K562 (cell line): ENCODE results near the gene COL4A6. TPM values are rescaled to one million over a fixed set of nuclear protein-coding genes. Genes with fewer than 3 reads are reported as not detected.

Experiments
- ARID1B ChIP-seq: fragments of 450-650 bp; IDR thresholded peaks from 2 replicates; pipeline ENCODE4 v1.6.1; 2016; ENCODE audit warnings: antibody characterized with exemption, mild to moderate bottlenecking, inconsistent platforms
- CC2D1A ChIP-seq: fragments of 450-650 bp; IDR thresholded peaks from 2 replicates; pipeline ENCODE4 v1.6.1; 2017; ENCODE audit warnings: mild to moderate bottlenecking
- DMBX1 ChIP-seq: fragments of 250-450 bp; sonication (Bioruptor Pico); IDR thresholded peaks from 2 replicates; pipeline ENCODE4 v1.8.0; 2022; ENCODE audit warnings: inconsistent platforms, mild to moderate bottlenecking, moderate library complexity, borderline replicate concordance
- ELF4 ChIP-seq: fragments of 450-650 bp; formaldehyde crosslinking; IDR thresholded peaks from 2 replicates; pipeline ENCODE4 v1.4.0; 2022; ENCODE audit warnings: missing genetic modification characterization
- KLF16 ChIP-seq: IDR thresholded peaks from 2 replicates; pipeline ENCODE4 v1.6.1; 2016; ENCODE audit warnings: antibody characterized with exemption
- MAFF ChIP-seq: IDR thresholded peaks from 2 replicates; pipeline ENCODE4 v1.6.1; 2012; ENCODE audit warnings: low read length, improper control_type of control experiment
- MTF1 ChIP-seq: fragments of 250-450 bp; sonication (Bioruptor Pico); IDR thresholded peaks from 2 replicates; pipeline ENCODE4 v1.9.0; 2021; ENCODE audit warnings: moderate library complexity, mild to moderate bottlenecking, inconsistent platforms, borderline replicate concordance
- NCOR1 ChIP-seq: fragments of 450-650 bp; IDR thresholded peaks from 2 replicates; pipeline ENCODE4 v1.6.1; 2016; ENCODE audit warnings: mild to moderate bottlenecking, moderate library complexity
- OTX1 ChIP-seq: fragments of 450-650 bp; formaldehyde crosslinking; IDR thresholded peaks from 2 replicates; pipeline ENCODE4 v1.4.0; 2022; ENCODE audit warnings: mild to moderate bottlenecking
- POLR2B ChIP-seq: fragments of 450-650 bp; IDR thresholded peaks from 2 replicates; pipeline ENCODE4 v1.6.1; 2018; ENCODE audit warnings: low read depth; ENCODE audit not compliant: partially characterized antibody
- RREB1 ChIP-seq: fragments of 250-450 bp; sonication (Bioruptor Pico); IDR thresholded peaks from 2 replicates; pipeline ENCODE4 v1.4.0; 2020
- TAF7 ChIP-seq: fragments of 450-650 bp; IDR thresholded peaks from 2 replicates; pipeline ENCODE4 v1.6.1; 2016; ENCODE audit warnings: missing genetic modification characterization, missing compliant biosample characterization
- THRB ChIP-seq: fragments of 450-650 bp; formaldehyde crosslinking; conservative IDR thresholded peaks from 2 replicates; pipeline ENCODE4 v1.4.0; 2022; ENCODE audit warnings: mild to moderate bottlenecking, missing genetic modification characterization
- TRIM24 ChIP-seq, 2 experiments: fragments of 450-650 bp; IDR thresholded peaks; 2 replicates each; pipeline ENCODE4 v1.6.1; 2016
- ZMIZ1 ChIP-seq, 2 experiments: fragments of 150-350 bp in 1 of 2; IDR thresholded peaks; 2 replicates each; pipeline ENCODE4 v1.6.1; 2012 to 2016; ENCODE audit warnings: low read depth in 2 of 2, low read length in 2 of 2, mild to moderate bottlenecking in 1 of 2, moderate library complexity in 1 of 2
- ZNF717 ChIP-seq: fragments of 250-450 bp; sonication (Bioruptor Pico); IDR thresholded peaks from 2 replicates; pipeline ENCODE4 v1.5.0; 2021
- polyA plus RNA-seq, 8 experiments: library from polyadenylated mRNA; depleted of rRNA in 4 of 8; stranded (reverse) in 5 of 8; unstranded in 3 of 8; fragments of >200 nt; fragmentation: Nextera tagmentation in 2 of 8; fragmentation: Illumina TruSeq in 1 of 8; extraction: Ambion mirVana in 2 of 8; extraction: Trizol in 1 of 8; gene quantifications; 2 replicates each; pipeline versions ENCODE4 v1.2.1 to v1.2.3, GENCODE V29; 2011 to 2014; ENCODE audit warnings: inconsistent platforms in 1 of 8, missing spikeins in 1 of 8
- total RNA-seq, 7 experiments: library from RNA; depleted of rRNA in 6 of 7; stranded (reverse); fragments of >200 nt in 6 of 7; fragmentation: Illumina TruSeq in 2 of 7; extraction: Trizol in 2 of 7; gene quantifications; 2 replicates each; pipeline versions ENCODE4 v1.2.1 to v1.2.3, GENCODE V29; 2011 to 2021; ENCODE audit warnings: low replicate concordance in 1 of 7

COL4A6 gene
- total and polyA plus RNA-seq, 9 of the 15 experiments (the other 6 are each of a cell fraction or from before 2014, with no cell fraction given): 0.02 to 0.05 TPM; not detected in 7

GRCh38 chrX:108219949-108220601 lies 218.1 kb downstream of the COL4A6 start (continued):
- TF ChIP-seq ZNF717 (CRISPR knock-in tag): no peak
- no peak for TF ChIP-seq TAF7 (tag)
- no peak for TF ChIP-seq RREB1
- peak; percentile 93 for TF ChIP-seq ARID1B
- peak; percentile 67; the same call in 1 of the 2 replicates for TF ChIP-seq CC2D1A
- no peak for TF ChIP-seq MAFF
- peak; percentile 76; the same call in 1 of the 2 replicates for TF ChIP-seq KLF16
- TF ChIP-seq DMBX1 (CRISPR knock-in tag): peak; percentile 52; the same call in 1 of the 2 replicates
- no peak for TF ChIP-seq ELF4 (CRISPR knock-in tag)
- no peak for TF ChIP-seq POLR2B
- no peak for TF ChIP-seq OTX1 (CRISPR knock-in tag)
- TF ChIP-seq TRIM24 (IDR thresholded peaks at IDR 0.05): peak; percentile 69 to 85
- TF ChIP-seq MTF1 (CRISPR knock-in tag): no peak
- TF ChIP-seq ZMIZ1 (IDR thresholded peaks at IDR 0.05; ENCODE audit: low read depth in 2 of 2, low read length in 2 of 2): peak in 1 of 2 experiments; percentile 51; a peak in 1 of 4 replicates
- TF ChIP-seq THRB: no peak
- TF ChIP-seq NCOR1: peak; percentile 84
